ENCODE data around the gene ADCYAP1R1.
A peak's percentile ranks its signal among the peaks of the same experiment; 100 is the strongest.

Gene ADCYAP1R1

DNA sequence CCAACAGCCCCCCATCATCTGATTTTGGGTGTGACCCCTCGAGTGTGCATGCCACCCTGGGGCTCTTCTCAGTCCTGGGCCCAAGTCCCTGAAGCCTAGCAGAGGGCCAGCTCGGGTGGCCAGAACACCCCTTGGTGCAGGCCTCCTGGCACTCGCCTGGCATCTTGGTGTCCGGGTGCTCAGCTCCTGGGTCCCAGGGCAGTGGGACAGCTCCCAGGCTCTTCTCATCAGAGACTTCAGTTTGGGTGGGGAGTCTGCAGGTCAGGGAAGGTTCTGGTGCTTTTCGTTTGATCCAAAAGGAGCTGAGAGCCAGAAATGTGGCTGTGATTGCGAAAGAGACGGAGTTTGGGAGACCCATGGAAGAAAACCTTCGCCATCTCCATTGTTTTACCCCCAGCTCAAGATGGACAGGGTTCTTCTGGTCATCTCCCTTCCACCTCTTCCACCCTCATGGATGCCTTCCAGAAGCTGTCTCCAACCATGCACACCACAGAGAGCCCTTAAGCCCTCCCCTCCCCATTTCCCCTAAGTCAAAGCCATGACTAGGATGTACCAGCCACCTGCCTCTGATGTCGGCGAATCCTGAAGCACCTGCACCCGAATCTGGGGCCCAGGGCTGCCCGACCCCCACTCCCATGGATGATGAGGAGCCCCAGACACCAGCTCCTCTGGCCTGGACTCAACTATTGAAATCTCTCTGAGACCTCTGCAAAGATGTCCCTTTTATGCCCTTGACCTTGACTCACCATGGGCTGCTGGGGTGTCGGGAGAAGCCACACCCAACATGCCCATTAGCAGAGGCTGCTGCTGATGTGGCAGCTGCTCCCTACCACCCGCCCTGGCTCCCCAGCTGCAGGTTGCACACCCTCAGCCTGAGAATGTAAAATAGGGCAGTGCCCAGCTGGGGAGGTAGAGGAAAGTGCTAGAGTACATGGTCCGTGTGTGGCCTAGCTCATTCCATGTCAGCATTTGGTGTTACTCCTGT, 55.3 kb downstream of the ADCYAP1R1 start:
- no peak for DNase-seq

DNA sequence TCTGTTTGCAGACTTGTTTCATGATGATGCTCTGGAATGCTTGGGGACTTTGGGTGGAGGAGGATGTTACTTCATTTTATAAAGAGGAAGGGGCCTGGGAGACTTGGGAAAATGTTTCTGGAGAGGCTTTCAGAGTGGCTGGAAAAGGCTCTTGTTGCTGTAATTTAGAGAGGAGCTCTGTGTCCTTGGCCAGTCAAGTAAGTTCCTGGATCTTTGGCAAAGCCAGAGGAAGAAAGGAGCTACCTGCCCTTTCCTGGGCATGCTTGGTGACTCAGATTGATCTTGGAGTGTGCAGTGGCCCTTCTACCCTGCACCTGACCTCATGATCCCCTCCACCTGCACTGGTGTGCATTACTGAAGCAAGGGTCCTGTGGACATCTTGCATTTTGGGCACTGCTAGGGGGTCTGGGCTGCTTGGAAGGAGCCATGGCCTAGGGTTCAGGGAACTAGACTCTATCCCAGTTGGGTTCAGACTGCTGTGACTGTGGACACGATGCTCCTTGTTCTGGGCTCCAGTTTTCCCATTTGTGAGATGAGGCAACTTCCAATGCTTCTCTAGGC, 56.1 kb downstream of the ADCYAP1R1 start:
- DNase-seq: no peak

DNA sequence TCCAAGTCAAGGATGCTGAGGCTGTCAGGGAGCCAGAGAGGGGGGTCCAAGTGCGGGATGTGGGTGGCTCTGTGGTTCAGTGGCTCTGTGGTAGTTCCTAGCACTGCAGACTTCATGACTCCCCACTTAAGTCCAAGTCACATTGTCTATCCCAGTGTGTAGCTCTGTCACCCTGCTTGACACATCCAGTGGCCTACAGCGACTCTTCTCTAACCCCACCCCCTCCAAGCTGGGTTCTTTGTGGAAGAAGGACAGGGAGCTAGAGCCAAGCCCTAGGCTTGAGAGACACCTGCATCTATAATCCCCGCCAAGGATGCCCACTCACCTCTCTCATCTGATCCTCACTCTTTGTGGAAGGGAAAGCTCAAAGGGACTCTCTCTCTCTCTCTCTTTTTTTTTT, 57.6 kb downstream of the ADCYAP1R1 start:
- DNase-seq: no peak

DNA sequence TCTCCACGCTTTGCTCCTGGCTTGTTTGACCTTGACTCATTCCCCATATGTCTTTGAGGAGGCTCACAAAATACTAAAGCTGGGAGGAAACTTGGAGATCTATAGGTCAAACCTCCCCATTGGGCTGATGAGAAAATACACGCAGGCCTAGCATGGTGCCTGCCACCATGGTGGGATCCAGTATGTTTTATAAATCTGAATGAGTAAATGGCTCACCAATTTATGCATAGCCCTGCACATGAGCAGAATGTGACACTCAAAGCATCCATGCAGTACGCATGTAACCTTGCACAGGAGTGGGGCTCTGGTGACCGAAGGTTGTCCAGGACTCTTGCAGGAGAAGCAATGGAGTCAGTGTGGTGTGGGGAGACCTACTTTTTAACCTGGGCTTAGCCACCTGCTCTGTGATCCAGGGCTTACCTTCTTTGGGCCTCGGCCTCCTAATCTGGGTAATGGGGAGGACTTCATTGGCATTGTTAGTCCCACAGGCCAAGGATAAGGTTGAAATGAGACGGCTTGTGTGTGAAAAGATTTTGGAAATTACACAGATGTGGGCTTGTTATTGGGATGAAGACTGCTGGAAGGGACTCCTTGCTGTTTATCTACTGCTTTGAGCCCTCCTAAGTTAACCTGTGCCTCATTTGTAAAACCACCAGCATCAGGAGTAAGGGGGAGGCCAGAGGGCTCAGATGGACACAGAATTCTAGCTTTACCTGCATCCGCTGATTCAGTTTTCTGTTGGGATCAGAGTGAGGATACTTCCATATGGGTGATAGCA, 58.4 kb downstream of the ADCYAP1R1 start:
- DNase-seq: no peak

DNA sequence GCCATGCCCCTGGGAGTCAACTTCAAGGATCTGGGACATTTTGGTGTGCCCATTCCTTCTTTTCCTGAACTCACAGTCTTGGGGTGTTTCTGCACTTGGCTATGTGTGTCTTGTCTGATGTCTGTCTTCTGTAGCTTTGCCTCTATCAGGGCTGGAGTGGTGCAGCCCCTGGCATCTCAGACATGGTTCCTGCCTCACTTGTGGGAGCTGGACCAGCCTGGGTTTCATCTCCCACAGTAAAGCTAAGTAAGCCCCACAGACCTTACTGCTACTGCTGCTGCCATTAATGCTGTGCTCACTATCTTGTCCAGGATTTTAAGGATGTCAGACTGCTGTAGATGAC, 59.0 kb downstream of the ADCYAP1R1 start:
- no peak for DNase-seq

DNA sequence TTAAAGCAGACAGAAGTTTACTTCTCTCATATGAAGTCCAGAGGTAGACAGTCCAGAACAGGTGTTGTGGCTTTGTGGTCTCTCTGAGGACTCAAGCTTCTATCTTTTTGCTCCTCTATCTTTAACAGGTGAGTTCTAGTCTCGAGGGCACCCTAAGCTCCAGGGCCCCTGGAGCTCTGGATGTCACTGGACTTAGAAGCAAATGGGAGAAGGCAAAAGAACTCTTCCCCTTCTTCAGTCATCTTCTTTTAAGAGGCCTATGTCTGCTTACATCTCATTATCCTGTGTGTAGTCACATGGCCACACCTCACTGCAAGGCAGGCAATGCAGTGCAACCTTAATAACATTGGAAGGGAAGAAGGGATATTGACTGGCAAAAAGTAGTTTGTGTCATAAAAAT, 61.6 kb downstream of the ADCYAP1R1 start:
- DNase-seq: no peak

DNA sequence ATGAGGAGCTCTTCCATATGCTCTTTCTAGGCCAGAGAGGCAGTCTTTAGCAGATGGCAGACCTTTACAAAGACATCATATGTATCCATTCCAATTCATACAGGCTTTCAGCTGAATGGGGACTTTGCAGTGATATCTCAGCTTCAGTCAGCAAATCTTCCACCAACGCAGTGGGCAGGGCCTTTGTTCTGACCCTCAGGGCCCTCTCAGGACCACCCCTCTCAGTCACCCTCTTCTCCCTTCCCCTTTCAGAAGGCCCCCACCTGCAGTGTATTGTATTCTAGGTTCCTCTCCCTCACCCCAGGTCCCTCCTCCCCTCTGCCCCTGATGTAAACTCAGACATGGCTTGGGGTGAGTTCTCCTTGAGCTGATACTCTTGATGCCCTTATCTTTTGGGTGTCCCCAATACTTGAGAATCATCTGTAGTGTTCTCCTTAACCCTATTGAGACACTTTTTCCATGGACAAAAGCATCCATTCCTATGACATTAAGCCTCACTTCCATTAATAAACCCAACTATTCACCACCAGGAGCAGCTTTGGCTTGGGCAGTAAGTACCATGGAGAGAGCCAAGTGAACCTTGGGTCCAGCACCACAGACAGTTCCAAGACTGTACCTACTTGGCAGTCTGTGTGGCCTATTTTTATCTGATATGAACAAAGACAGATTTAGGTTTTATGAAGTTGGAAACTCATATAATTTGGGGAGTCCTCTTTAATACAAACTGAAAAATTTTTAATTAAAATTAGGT, 62.7 kb downstream of the ADCYAP1R1 start:
- no peak for DNase-seq

DNA sequence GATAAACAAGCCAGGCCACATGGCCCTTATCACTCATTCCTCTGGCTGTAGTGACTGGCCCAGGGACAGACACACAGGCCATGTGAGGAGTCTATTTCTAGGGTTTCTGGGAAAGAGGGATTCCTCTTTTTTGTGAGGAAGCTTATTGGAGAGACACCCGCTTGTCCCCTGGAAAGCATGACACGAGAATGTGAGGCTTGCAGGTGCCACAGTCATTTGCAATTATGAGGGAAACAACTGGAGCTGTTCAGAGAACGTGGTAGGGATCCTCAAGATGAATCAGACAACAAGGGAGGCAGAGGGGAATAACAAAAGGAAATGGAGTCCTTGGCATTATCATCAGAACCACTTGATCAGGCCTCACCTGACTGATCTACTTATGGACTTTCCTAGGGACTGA, 64.5 kb downstream of the ADCYAP1R1 start:
- no peak for DNase-seq

DNA sequence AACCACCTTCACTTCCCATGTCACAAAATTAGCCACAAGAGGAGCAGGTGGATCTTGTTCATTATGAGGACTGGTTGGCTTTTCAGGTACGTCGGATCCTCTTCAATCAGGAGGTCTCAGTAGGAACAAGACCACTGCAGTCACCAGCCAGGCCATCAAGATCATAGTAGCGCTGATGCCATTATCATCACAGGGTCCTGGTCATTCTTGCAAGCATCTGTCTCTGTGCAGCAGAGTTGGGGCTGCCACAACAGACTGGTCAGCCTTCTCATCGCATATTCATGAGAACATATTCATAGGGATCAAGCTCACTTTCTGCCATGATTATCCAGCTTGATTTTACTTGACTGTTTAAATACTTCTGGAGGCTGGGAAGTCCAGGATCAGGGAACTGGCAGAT, 67.1 kb downstream of the ADCYAP1R1 start:
- no peak for DNase-seq

DNA sequence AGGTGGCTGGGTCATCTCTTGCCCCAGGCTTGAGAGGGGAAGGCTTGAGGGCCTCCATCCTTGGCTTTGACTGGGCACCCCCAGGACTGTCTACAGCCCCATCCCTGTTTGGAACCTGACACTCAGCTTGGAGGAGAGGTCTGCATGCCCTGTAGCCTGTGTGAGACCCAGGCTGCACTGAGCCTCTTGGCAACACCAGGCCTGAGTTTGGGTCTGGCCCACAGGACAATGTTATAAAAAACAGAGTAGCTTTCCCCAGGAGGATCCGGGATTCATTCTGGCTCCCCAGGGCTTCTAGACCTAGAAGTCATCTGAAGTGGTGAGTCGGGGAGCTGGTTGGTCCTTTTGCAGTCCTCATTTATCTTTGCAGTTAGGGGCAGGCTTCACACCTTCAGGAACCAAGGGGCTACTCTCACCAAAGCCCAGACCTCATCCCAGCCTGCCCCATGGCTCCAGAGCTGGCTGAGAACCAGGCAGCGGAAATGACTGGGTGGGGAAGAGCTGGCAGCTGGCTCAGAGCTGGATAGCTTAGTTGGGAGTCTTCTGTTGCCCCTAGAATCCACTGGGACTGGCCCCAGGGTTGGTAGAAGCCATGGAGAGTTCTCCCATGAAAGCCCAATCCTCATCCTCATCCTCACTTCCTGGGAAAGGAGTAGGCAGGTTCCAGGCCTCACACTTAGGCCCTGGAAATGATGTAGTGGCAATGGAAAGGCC, 68.8 kb downstream of the ADCYAP1R1 start:
- DNase-seq: no peak

DNA sequence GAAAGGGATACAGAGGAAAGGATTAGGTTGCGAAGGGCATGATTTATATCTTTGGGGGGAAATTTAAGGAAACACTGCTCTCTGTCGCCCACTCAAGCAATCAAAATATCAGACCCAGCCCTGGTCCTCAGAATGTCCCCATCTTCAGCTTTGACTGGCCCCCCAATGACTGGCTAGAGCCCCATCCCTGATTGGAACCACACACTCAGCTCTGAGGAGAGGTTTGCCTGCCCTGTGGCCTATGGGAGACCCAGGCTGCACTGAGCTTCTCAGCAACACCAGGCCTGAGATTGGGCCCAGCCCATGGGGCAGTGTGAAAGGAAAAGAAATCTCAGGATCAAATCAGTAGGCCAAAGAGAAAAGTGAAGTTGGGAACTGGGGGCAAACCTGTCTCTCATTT, 69.5 kb downstream of the ADCYAP1R1 start:
- no peak for DNase-seq

DNA sequence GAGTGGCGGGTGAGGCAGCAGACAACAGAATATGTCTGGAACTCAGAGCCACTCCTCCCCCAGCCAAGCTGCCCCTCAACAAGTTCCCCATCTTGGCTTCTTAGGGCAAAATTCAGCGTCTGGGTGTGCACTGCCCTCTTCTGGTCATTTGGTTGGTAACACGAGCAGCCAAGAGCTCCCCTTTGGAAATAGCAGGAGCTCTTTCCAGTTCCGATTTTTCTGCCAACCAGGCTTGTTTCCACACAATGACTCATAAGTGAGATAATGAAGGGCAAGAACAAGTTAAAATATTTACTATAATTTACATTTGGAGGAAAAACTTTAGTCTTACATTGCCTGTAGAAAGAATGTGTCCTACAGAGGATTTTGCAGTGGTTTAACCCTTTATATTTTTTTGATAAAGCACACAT, 70.5 kb downstream of the ADCYAP1R1 start:
- no peak for DNase-seq

DNA sequence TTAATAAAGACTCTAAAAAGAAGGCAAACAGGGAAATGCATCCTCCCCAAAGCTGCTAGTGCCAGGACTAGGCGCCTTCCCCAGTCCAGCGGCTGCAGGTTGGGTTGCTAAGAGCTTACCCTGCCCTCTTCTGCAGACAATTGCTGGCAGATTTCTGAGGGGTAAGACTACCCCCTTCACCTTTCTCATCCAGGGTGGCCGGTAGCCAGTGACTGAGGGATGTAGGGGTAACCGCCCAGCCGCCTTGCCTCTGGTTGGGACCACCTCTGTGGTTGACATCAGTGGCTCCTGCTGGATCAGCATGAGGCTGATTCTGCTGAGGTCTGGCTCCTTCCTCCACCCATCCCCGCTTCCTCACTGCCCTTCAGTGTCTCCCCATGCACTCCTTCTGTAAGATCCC, 71.2 kb downstream of the ADCYAP1R1 start:
- no peak for DNase-seq

DNA sequence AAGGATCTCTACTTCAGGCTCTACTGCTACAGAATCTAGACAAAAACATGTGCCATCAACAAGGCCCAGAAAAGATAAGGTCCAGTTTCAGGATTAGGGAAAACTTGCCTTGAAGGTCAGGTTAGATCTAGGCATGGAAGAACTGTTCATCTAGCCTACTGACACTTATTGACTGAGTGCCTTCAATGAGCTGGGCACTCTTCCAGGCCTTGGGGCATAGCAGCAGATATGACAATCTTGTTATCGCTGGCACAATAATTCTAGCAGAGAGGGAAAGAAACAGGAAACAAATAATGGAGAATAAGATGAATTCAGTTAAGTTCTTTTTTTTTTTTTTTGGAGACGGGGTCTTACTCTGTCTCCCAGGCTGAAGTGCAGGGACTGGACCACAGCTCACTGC, 71.6 kb downstream of the ADCYAP1R1 start:
- DNase-seq: no peak

DNA sequence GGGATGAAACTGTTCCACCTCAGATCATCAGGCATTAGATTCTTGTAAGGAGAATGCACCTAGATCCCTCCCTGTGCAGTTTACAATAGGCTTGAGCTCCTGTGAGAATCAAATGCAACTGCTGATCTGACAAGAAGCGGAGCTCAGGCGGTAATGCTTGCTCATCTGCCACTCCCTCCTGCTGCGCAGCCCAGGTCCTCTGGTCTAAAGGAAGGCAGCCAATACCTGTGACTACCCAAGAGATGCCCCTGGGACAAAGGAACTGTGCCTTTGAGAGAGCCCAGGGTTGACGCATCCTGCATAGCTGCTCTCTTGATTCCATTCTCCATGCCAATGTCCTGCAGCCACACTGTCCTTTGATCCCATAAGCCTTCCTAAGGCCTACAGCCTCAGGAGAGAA, 73.1 kb downstream of the ADCYAP1R1 start:
- no peak for DNase-seq

DNA sequence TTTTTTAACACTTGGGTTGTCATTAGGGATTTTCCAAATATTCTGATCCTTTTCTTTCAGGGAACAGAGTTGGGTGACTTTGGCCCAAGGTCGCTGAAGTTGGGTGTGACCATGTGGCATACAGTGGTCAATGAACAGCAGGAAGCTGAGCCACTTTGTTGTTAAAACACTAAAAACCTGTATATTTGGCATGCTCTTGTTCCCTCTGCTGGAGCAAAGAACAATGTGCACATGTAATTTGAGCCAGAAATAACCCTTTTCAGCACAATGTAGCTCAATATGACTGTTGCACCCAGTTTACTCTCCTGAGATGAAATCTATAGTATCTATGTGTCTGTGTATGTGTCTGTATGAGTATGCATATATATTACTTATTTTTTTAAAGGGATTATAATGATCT, 74.9 kb downstream of the ADCYAP1R1 start:
- DNase-seq: no peak

DNA sequence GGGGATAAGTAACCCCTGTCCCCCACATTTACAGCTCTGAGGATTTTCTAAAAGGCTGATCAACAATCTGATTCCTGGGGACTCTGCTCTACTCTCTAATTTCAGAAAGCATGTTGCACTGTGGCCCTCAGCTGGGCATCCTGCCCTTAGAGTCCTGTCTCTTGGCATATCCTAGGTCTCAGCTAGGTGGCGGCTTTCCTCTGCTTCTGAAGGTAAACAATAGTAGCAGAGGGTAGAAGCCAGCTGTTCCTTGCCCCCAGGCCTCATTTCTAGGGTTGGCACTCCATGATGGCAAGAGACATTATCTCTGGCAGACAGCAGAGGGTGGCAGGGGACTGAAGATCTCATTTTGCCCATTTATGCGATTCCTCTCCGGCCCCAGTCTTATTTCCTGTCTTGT, 77.0 kb downstream of the ADCYAP1R1 start:
- DNase-seq: no peak

DNA sequence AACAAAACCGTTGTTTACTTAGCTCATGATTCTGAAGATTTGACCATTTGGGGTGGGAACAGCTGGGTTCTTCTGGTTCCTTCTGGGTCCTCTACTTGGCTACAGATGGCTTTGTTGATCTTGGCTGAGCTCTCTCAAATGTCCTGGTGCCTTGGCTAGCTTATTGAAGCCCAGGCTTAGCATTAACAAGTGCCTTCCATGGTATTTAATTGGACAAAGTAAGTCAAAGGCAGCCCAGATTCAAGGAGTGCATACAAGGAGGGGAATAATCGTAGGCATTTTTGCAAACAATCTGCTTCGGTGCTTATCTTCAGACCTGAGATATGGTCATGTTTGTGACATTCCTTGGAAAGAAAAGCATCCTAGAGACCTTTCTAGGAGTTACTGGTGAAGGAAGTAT, 81.4 kb downstream of the ADCYAP1R1 start:
- no peak for DNase-seq

DNA sequence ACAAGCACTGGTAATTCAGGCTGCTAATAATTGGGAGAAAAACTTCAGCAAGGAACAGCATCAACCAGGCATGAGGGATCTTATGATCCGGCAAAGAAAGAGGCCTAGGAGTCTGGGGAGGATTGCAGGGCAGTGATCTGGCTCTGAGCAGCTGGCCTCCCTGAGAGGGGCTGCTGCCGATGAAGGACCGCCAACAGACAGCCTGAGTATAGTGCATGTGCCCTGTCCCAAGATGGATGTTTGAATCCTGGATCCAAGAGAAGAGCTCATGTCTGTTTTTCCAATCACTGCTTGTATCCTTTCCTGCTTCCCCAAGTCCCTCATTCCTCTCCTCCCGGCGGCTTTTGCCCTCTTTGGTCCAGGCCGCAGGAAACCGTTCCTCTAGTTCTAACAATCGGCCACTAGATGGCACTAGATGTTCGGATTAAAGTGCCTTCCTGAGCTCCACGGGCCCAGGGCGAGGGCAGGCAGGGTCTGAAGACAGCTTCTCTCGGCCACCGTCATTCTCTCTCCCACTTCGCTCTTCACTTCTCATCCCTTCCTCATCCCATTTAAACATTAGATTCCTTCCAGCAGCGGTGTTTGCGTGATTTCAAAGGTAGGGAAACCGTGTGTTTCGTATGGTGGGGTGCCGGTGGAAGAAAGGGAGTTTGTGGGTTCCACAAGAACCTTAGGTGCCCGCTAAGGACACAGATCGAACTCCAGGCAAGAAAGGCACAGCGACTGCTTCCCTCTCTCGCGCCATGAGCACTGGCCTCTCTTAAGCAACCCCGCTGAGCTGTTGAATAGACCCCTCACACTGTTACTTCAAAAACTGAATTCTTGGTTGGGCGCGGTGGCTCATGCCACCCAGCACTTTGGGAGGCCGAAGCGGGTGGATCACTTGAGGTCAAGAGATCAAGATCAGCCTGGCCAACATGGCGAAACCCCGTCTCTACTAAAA, 82.4 kb downstream of the ADCYAP1R1 start:
- peak; percentile 2 for DNase-seq

DNA sequence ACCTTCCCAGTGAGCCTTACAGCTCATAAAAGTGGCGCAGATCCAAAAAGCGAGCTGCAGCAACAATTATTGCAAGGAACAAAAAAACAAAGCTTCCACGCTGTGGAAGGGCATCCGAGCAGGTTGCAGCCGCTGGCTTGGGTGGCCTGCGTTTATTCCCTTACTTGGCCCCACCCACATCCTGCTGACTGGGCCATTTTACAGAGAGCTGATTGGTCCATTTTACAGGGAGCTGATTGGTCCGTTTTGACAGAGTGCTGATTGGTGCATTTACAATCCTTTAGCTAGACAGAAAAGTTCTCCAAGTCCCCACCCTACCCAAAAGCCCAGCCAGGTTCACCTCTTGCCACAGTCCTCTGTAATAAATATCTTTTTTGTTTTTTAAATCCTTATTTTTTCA, 85.1 kb downstream of the ADCYAP1R1 start:
- no peak for DNase-seq

DNA sequence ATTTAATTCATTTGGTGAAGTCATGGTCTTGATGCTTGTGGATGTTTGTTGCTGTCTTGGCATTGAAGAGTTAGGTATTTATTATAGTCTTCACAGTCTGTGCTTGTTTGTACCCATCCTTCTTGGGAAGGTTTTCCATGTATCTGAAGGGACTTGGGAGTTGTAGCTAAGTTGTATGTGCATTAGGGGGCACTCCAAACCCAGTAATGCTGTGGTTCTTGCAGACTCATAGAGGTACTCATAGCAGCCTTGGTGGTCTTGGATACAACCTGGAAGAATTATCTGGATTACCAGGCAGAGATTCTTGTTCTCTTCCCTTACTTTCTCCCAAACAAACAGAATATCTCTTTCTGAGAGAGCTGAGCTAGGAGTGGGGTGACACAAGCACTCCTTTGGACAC, 93.2 kb downstream of the ADCYAP1R1 start:
- no peak for DNase-seq
